HG02678 (cell line): ENCODE results near the gene CDH20.

Experiments used
- ATAC-seq: cut with Tn5 transposase; IDR thresholded peaks from one replicate; pipeline ENCODE4 v1.9.1; 2021; ENCODE audit warnings: mild to moderate bottlenecking, moderate library complexity; ENCODE audit not compliant: unreplicated experiment

CDH20 gene

DNA sequence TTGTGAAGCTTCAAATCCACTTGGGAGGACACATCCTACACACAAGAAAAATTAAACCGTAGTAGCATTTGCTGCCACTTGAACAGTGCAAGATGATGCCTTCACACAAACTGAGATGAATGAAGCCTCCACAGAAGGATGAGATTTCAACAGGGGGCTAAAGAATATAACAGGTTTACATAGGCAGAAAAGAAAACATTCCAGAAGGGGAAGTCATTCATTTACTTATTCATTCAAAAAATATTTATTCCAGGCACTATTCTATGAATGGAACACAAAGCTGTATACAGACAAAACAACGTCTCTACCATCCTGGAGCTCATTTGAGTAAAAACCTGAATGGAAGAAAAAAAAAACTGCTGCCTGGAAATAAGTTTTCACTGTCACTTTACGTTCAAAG is 170.5 kb downstream of the CDH20 start:
- ATAC-seq: no peak

DNA sequence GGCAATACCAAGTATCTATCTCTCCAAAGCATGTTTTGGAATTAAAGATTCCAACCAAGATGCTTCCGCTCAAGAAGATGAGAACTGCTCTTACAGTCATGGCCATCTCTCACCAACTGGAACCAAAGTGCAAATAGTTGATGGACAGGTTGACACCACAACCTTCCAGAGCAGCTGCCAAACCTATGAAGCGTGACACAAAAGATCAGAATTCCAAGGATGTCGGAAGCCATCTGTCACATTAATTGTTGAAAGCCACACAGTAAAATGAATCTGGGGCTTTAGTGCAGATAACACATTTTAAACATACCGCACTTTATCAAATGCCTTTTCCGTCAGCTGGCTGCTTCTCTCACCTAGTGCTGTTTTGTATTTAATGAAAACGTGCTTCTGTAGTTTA is 195.7 kb downstream of the CDH20 start:
- no peak for ATAC-seq

DNA sequence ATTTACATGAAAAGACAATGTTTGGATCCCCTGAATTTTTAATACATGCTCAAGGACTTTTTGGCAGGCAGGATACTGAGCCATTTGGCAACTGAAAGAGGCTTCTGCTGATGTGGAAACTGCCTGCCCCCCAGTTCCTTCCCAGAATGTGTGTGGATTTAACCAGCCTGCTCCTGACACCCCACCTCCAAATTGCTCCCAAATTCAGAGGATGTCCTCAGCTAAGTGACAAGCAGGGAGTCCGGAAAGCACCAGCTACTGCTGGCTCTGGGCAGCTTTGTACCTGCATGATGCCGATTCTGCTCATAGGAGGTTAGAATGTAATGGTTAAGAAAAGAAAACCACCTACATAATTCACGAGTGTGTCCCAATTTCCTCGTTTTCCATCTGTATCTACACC is 197.5 kb downstream of the CDH20 start:
- ATAC-seq: no peak

DNA sequence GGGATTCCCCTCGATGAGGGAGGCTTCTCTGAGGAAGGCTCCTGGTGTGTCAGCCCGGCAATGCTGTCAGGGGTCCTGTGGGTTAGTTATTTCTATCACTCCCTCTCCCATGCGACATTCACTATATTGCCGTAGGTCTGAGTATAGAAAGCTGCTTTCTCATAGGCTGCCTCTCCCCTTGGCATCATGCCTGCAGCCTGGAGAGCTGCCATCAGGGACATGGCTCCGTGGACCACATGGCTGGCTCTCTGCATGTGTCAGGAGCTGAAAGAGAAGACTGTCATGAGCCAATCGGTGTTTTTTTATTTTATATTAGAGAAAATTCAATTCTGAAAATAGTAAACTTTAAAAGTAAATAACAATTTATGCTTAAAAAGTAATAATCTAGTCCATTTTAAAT is 198.0 kb downstream of the CDH20 start:
- ATAC-seq: no peak

DNA sequence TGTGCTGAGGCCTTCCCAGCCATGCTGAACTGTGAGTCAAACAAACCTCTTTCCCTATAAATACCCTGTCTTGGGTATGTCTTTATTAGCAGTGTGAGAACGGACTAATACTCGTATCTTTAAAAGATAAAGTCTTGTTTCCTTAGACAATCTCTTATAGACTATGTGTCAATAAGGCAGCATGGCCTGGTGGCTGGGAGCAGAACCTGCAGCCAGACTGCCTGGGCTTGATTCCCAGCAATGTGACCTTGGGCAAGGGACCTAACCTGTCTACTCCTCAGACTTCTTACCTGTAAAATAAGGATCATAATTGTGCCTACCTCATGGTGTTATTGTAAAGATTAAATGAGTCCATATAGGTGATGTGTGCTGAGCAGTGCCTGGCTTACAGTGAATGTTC is 198.7 kb downstream of the CDH20 start:
- no peak for ATAC-seq

DNA sequence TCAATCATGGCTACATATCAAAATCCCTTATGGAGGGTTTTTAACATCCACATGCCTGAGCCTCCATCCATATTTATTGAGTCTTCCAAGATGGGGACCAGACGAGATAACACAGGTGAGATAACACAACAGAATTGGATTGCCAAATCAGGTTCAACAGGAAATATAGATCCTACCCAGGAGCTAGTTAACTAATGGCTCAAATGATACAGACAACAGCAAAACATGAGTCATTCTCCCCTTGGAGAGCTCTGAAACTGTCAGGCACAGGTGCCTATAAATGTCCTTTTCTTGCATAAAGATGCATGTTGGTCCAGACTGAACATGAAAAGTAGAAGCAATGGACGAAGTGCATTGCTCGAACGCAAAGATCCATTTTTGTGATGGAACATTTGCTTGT is 202.2 kb downstream of the CDH20 start:
- ATAC-seq: no peak

DNA sequence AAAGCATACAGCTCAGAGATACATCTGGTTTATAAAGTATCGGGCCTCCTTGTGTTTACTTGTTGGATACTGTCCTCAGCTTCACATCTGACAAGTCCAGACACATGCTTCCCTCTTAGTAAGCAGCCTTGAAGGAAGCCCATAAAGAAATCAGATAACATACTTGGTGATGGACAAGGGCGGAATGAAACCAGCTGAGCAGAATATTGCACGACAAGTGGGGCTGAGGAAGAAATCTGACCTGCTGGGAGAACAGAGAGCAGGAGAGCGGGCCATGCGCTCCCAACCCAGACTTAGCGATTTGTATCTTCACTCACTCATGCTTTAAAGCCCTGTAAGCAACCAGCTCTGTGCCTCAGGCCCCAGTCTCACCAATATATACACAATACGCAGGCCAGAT is 208.4 kb downstream of the CDH20 start:
- no peak for ATAC-seq

DNA sequence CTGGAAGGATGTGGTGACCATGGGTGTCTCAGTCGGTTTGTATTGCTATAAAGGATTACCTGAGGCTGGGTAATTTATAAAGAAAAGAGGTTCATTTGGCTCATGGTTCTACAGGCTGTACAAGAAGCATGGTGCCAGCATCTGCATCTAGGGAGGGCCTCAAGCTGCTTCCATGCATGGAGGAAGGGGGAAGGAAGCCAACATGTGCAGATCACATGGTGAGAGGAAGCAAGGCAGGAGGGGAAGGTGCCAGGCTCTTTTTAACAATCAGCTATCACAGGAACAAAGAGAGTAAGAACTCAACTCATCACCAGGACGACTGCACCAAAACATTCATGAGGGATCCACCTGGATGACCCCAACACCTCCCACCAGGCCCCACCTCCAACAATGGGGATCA is 209.4 kb downstream of the CDH20 start:
- ATAC-seq: no peak

DNA sequence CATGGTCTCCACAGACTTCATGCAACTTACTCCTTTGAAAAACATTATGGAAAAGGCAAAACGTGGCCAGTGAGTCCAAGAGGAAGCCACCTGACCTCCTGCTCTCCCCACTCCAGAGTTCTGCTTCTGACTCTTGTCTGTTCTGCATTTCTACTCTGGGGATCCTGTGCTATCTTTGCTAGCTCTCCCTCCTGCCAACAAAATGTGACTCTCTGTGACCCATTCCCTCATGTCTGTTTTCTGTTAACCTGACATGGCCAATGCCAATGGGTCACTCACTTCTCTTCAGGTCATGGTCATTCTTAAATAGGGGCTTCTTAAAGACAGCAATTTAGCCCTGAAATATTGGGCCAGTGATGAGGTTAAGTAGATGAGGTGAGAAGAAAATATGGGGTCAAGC is 210.3 kb downstream of the CDH20 start:
- ATAC-seq: no peak

DNA sequence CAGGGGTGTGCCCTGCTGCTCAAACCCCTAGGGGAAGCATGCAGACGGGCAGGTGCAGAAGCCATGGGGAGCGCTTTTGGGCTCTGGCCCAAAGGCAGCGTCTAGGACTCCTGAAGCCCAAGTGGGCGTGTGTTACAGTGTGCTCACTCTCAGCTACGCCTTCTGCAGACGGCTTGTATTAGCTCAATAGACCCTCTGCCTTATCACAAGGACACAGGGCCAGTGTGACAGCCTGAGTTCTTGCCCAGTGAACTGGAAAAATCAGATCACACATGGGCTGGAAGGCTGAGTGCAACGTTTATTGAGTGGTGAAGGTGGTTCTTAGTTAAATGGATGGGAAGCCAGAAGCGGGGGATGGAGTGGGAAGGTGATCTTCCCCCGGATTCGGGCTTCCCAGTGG is 210.9 kb downstream of the CDH20 start:
- ATAC-seq: no peak

DNA sequence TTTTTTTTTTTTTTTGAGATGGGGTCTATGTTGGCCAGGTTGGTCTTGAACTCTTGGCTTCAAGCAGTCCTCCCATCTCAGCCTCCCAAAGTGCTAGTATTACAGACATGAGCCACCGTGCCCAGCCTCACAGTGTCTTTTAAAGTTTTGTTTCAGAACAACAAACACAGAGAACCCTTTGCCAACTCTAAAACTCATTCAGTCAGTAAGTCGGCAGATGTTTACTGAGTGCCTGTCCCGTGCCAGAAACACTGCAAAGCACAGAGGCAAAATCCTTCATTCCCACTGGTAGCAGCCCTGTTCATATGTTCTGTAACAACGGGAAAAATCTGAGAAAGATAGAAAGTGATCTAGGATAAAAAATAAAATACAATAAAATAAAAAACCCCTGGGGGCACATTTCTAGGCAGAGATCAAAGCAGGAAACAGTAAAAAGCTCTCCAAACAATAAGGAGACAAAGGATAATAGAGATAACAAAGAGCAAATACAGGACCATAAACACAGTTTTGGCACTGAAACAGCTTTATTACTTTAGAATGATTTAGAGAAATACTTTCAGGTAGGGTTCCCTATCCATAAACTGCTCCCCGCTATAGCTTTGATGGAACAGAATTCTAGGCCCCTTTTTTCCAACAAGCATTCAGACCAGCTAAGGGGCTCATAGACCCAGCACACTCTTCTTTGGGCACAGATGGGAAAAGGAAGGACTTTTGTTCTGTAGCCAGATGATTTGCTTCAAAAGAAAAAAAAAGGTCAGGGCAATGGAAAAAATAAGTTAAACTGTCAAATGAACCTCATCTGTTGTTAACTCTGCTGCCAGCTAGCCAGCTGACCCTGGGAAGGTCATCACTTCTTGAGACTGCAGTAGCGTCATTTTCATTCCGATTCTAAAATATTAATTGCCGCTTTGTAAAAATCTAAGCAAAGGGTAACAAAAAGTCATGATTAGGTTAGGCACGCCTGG is 212.3 kb downstream of the CDH20 start:
- no peak for ATAC-seq

DNA sequence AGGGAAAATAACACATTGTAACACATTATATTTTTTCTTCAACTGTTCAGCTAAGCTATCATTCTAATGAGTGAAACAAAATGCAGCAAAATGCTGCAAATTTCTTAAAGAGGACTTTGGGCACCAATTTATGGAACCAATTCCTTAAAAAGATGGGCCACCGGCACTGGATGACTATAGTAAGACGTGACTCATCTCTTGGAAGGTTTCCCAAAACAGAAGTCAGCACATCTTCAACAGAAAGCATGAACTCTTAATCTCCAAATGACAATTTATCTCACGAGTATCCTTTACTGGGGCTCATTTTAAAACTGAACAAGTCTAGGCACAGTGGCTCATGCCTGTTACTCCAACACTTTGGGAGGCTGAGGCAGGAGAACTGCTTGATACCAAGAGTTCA is 213.4 kb downstream of the CDH20 start:
- no peak for ATAC-seq

DNA sequence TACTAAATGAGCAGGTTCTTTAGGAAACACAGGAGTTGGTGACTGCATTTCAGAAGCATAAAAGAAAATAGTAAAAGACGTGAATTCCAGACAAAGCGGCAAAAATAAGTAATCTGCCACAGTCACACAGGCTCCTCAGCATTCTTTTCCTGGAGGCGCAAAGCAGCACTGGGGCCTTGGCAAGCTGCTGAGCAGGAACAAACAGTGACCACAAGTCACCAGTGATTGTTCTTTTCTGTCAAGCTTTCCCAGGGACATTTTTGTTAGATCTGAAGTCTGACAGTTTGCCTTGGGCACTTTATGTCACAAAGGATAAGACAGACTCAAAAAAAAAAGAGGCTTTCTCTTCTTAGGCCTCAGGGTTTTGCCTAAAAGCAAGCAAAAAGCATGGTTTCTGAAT is 216.2 kb downstream of the CDH20 start:
- no peak for ATAC-seq

DNA sequence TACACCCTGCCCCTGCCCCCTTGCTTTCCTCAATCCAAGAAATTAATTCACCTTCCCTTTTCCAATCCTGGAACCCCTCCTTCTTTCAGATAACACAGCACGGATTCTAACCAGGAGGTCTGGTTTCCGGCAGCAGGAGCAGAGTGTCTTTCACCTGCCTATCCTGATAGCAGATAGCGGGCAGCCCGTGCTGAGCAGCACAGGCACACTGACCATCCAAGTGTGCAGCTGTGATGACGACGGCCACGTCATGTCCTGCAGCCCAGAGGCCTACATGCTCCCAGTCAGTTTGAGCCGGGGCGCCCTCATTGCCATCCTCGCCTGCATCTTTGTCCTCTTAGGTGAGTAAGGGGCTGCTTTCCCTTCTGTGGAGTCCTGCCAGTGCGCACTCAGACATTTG is 216.7 kb downstream of the CDH20 start:
- no peak for ATAC-seq

DNA sequence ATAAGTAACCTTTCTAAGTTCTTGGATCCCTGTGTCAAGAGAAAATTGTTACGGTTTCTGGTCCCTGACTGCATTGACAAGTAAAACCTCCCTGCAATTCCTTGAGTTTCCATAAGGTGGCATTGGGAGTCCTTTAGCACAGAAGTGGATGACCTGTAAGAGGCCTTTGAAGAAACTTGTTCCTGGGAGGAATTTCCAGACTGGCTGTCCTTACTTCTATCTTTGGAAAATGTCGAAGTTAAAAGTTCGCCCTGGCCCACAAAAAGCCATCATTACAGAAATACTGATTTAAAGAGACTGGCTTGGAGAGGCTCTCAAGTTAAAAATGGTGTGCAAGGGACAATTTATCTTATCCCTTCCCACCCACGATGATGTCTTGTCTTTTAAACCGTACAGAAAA is 218.4 kb downstream of the CDH20 start:
- ATAC-seq: peak; percentile 71

DNA sequence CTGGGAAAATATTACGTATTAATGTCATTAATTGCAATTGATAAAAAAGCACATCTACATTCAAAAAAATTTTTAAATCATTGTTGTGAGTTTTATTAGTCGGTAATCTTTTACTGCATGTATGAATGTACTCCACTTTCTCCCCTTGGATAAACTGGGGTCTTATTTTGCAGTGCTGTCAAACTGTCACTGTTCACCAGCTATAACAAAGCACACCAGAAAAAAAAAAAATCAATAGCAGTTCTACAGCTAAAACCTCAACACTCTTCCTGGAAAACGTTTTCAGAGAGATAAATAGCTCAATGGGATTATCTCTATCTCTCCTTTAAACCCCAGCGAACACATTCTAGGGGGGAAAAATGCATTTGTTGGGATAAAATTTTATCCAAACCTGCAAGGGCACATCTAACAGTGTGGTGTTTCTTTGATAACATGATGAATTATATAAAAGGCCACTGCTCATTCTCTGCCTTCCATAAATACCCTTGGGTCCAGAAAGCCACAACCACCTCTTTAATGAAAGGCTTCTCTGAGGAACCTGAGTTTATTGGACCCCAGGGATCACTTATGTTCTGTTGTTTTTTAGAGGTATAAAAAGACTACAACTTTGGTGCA is 219.9 kb downstream of the CDH20 start:
- no peak for ATAC-seq

DNA sequence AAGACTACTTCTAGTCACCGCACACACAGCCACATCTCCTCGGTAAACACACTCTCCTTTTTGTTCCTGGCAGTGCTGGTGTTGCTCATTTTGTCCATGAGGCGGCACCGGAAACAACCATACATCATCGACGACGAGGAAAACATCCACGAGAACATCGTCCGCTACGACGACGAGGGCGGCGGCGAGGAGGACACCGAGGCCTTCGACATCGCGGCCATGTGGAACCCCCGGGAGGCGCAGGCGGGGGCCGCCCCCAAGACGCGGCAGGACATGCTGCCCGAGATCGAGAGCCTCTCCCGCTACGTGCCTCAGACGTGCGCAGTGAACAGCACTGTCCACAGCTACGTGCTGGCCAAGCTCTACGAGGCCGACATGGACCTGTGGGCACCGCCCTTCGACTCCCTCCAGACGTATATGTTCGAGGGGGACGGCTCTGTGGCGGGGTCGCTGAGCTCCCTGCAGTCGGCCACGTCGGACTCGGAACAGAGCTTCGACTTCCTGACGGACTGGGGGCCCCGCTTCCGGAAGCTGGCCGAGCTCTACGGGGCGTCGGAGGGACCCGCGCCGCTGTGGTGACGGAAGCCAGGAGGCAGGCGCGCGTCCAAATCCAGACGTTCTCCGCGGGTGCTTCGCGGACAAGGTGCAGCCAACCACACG is 221.0 kb downstream of the CDH20 start:
- ATAC-seq: peak; percentile 69

DNA sequence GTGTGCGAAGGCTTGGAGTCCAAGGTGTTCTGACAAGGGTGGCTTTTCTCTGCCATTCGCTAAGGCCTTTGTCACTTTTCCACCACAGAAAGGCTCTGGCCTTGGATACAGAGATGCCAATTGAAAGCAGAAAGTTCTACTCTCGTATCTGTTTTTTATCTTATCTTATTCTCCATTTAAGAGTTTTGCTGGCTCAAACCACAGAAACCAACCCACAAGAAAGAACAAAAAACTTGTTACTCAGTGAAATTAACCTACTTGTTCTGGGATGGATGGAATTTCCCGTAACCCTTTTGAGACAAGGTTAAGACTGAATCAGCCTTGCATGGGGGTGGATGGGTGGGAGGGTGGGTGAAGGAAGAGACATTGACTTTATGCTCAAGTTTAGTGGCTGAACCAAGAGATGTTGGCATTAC is 221.7 kb downstream of the CDH20 start:
- ATAC-seq: no peak

DNA sequence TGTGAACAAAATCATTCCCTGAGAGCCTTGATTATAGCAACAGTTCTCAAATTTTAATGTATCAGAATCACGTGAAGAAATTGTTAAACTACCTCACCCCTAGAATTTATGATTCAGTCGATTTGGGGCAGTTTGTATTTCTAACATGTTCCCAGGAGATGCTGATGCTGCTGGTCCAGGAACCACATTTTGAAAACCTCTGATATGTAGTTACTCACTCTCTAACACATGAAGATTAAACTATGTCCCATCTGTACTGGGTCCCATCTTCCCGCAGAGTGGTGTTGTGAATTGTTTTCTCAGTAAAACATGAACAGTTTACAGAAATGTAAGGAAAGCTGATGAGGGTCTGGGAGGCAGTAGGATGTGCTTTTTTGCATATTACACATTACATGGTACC is 223.1 kb downstream of the CDH20 start:
- no peak for ATAC-seq

DNA sequence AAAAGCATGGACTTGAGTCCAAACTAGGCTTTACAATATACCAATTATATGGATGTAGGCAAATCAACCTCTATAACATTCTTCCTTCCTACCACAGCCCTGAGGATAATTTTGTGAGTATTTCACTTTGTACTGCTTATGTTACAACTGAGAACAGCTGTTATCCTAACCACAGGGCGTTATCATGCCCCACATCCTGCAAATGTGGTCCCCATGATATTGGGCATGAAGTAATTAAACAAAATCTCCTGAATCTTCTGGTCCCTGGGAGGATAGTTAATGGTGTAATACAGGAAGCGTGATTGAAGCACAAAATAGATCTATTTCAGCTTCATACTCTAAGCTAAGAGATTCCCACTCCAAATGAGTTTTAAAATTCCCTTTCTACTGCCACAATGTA is 223.6 kb downstream of the CDH20 start:
- ATAC-seq: no peak

DNA sequence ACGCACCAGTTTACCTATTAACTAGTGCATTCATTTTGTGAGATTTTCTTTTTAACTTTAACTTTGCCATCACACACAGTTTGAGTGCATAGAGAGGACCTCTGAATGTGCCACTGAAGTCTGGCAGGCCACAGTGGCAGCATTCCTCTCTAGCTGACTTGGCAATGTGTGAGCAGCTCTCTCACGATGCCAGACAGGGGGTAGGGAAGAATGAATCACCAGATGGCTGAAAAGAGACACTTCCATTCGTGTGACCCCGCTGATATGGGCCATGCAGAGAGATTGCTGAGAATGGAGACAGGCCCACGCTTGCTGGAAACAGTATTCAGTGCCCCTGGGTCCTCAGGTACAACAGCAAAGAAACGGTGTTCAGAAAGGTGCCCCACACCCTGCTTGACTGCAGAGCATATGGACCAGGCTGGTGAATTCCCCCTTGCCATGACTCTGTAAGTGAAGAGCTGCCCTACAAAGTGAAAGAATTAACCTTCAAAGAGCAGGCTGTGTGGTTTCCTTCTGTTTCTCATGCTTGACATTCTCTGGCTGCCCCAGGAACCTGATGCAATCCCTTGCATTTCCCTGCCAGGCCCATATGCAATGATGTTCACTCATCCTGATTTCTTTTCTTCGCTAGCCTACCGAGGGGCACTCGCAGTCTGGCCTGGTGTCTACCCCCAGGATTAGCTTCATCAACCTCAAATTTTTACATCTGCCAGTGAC is 236.1 kb downstream of the CDH20 start:
- no peak for ATAC-seq
